Stimulated activated CD4-positive, alpha-beta T cell treated with anti-CD3 and anti-CD28 coated beads, Interleukin-4, amount 100 ng/mL, for 1 hour (primary cell): ENCODE results near the gene ANKRD65.
A peak's percentile ranks its signal among the peaks of the same experiment; 100 is the strongest.
"Not testable (repeated sequence)": the region's sequence is repeated elsewhere in the genome, so short reads cannot be mapped to it uniquely, and the experiment has no call there.

Experiments used
- DNase-seq: peaks from one replicate; pipeline ENCODE4 v3.0.0-alpha.2; 2020

The ANKRD65 gene

GRCh38 chr1:1415751-1416150, 5.3 kb downstream of the ANKRD65 start:
- DNase-seq: no peak

- DNase-seq: not testable (repeated sequence)
Observed at GRCh38 chr1:1412311-1412902, 8.7 kb downstream of the ANKRD65 start.

GRCh38 chr1:1411626-1412025, 9.4 kb downstream of the ANKRD65 start:
- DNase-seq: no peak

GRCh38 chr1:1410238-1410637, 10.8 kb downstream of the ANKRD65 start:
- DNase-seq: not testable (repeated sequence)

GRCh38 chr1:1407636-1408318, 13.3 kb downstream of the ANKRD65 start:
- DNase-seq: no peak

- peak; percentile 96 for DNase-seq
Observed at GRCh38 chr1:1406821-1407635, 14.0 kb downstream of the ANKRD65 start, which contains the start of gene MRPL20. Gene MRPL20, minus strand, starts transcription at chr1:1407293. Its CDS starts 76 bp downstream, at chr1:1407217.

- DNase-seq: no peak
Observed at GRCh38 chr1:1406101-1406820, 14.8 kb downstream of the ANKRD65 start.

GRCh38 chr1:1403653-1404052, 17.4 kb downstream of the ANKRD65 start:
- DNase-seq: no peak

GRCh38 chr1:1402901-1403392, 18.1 kb downstream of the ANKRD65 start:
- DNase-seq: not testable (repeated sequence)

- DNase-seq: peak; percentile 51
Observed at GRCh38 chr1:1402072-1402900, 18.8 kb downstream of the ANKRD65 start.

GRCh38 chr1:1401457-1402010, 19.5 kb downstream of the ANKRD65 start:
- no peak for DNase-seq

GRCh38 chr1:1400576-1401456, 20.3 kb downstream of the ANKRD65 start:
- DNase-seq: no peak

- DNase-seq: peak; percentile 33
Observed at GRCh38 chr1:1399872-1400575, 21.1 kb downstream of the ANKRD65 start.

GRCh38 chr1:1399187-1399871, 21.7 kb downstream of the ANKRD65 start, which contains the start of gene CCNL2:
Gene CCNL2, minus strand, starts transcription at chr1:1399335. Its CDS starts 29 bp downstream, at chr1:1399306.
- peak; percentile 100 for DNase-seq

- DNase-seq: no peak
Observed at GRCh38 chr1:1398677-1399186, 22.3 kb downstream of the ANKRD65 start.

- DNase-seq: no peak
Observed at GRCh38 chr1:1397839-1398523, 23.1 kb downstream of the ANKRD65 start.

- DNase-seq: no peak
Observed at GRCh38 chr1:1395166-1395565, 25.9 kb downstream of the ANKRD65 start.

GRCh38 chr1:1394116-1394515, 27.0 kb downstream of the ANKRD65 start:
- no peak for DNase-seq
